ENCODE results near the gene MORN1.

- TF ChIP-seq CTCF (IDR thresholded peaks at IDR 0.05 in 8 of 11, conservative IDR thresholded peaks at IDR 0.05 in 3 of 11) (no peak), POLR2A (IDR thresholded peaks at IDR 0.05) (no peak)
Measured at GRCh38 chr1:2320760-2321667, 70.3 kb downstream of the MORN1 start.
